Mucosa of rectum (tissue), 2 donors: ENCODE data around the gene KCNQ1OT1.

Source experiments
- H3K27ac ChIP-seq, 2 donors: one replicate each; pipeline ENCODE4 v1.7.0; 2013; ENCODE audit warnings: inconsistent platforms in 2 of 2, low read depth in 2 of 2, low read length in 2 of 2
- H3K27me3 ChIP-seq, 2 donors: one replicate each; pipeline ENCODE4 v1.7.0; 2013; ENCODE audit warnings: low read length in 2 of 2; ENCODE audit not compliant: control insufficient read depth in 2 of 2, insufficient read depth in 2 of 2
- H3K36me3 ChIP-seq, 2 donors: one replicate each; pipeline ENCODE4 v1.7.0; 2013; ENCODE audit warnings: low read length in 2 of 2; ENCODE audit not compliant: control insufficient read depth in 2 of 2, insufficient read depth in 2 of 2
- H3K4me1 ChIP-seq, 2 donors: one replicate each; pipeline ENCODE4 v1.7.0; 2013; ENCODE audit warnings: low read length in 2 of 2, mild to moderate bottlenecking in 1 of 2; ENCODE audit not compliant: control insufficient read depth in 2 of 2, insufficient read depth in 2 of 2
- H3K4me3 ChIP-seq, 2 donors: one replicate each; pipeline ENCODE4 v1.7.0; 2013; ENCODE audit warnings: low read length in 2 of 2
- H3K9ac ChIP-seq, 2 donors: one replicate each; pipeline ENCODE4 v1.7.0; 2013; ENCODE audit warnings: low read length in 2 of 2, low read depth in 1 of 2, mild to moderate bottlenecking in 1 of 2
- H3K9me3 ChIP-seq, 2 donors: one replicate each; pipeline ENCODE4 v1.7.0; 2013; ENCODE audit warnings: low read length in 2 of 2; ENCODE audit not compliant: control insufficient read depth in 2 of 2
- donor health status: healthy.
- donor health status: Normal muscosa, but diverticular disease.

KCNQ1OT1 gene

GRCh38 chr11:2718817-2719438, 19.1 kb upstream of the KCNQ1OT1 start:
- Histone ChIP-seq H3K27ac (no peak overlapping the region), H3K9me3 (no peaks in the 10 kb centered on the region), H3K27me3 (no peaks in the 10 kb centered on the region), H3K4me3 (no peak overlapping the region), H3K9ac (no peak overlapping the region), H3K4me1 (no peaks in the 10 kb centered on the region), H3K36me3 (no peaks in the 10 kb centered on the region)

- Histone ChIP-seq H3K36me3 (no peaks in the 10 kb centered on the region), H3K27ac (no peak overlapping the region), H3K4me3 (no peak overlapping the region), H3K9ac (no peak overlapping the region), H3K4me1 (no peaks in the 10 kb centered on the region), H3K9me3 (no peaks in the 10 kb centered on the region), H3K27me3 (no peaks in the 10 kb centered on the region)
These were observed 17.9 kb upstream of the KCNQ1OT1 start for GRCh38 chr11:2717561-2718325.

GRCh38 chr11:2716376-2717095, 16.7 kb upstream of the KCNQ1OT1 start:
- H3K9ac ChIP-seq: no peak overlapping the region
- no peaks in the 10 kb centered on the region for H3K4me1 ChIP-seq
- no peaks in the 10 kb centered on the region for H3K27me3 ChIP-seq
- H3K36me3 ChIP-seq: no peaks in the 10 kb centered on the region
- no peaks in the 10 kb centered on the region for H3K9me3 ChIP-seq
- no peak overlapping the region for H3K4me3 ChIP-seq
- H3K27ac ChIP-seq: no peak overlapping the region

DNA sequence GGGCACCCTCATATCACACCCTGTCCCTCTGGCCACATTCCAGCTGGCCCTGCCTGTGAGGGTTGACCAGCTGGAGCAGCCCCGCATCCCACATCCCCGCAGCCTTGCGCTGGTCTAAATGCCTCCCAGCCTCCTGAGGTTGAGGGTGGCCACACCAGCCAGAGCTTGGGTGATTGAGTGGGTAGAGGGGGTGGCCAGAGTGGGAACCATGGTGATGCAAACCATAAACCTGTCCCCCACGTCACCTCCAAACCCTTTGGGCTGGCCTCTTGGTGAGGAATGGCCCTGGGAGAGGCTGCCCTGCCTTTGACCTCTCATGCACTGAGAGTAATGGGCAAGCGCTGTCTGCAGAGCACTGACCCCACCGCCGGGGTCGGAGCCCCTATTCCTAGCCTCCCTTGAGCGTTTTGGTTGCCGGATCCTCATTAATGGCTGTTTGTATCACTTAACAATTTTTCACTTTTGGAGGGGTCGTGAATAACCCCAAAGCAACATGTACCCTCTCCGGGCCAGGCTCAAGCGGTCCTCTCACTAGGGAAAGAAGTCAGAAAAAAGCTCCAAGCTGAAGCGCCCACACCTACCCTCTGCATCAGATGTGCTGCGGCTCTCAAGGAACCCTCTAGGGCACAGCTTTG, 16.0 kb upstream of the KCNQ1OT1 start:
- no peak overlapping the region for H3K27ac ChIP-seq
- H3K36me3 ChIP-seq: no peaks in the 10 kb centered on the region
- H3K4me1 ChIP-seq: no peaks in the 10 kb centered on the region
- no peak overlapping the region for H3K9ac ChIP-seq
- no peaks in the 10 kb centered on the region for H3K27me3 ChIP-seq
- H3K9me3 ChIP-seq: no peaks in the 10 kb centered on the region
- no peak overlapping the region for H3K4me3 ChIP-seq

DNA sequence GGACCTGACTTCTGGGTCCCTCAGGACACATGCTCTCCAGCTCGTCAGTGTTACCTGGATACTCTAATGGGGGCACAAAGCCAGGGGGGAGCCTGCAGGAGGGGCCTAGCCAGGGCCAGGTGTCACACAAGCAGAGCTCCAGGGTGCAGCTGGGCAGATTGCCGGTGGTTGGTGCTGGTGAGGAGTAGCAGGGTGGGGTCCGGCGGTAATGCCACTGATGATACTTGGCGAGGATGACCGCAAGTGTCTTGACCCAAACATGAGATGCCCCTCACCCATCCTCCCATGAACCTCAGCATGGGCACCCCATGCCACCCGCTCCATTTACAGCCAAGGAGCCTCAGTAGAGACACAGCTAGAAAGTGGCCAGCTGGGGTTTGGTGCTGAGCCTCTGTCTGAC, 15.1 kb upstream of the KCNQ1OT1 start:
- Histone ChIP-seq H3K9ac (no peak overlapping the region), H3K27me3 (no peaks in the 10 kb centered on the region), H3K36me3 (no peaks in the 10 kb centered on the region), H3K9me3 (no peaks in the 10 kb centered on the region), H3K27ac (no peak overlapping the region), H3K4me1 (no peaks in the 10 kb centered on the region), H3K4me3 (no peak overlapping the region)

GRCh38 chr11:2714463-2714800, 14.6 kb upstream of the KCNQ1OT1 start:
- Histone ChIP-seq H3K9ac (no peak overlapping the region), H3K9me3 (no peaks in the 10 kb centered on the region), H3K27me3 (no peaks in the 10 kb centered on the region), H3K4me3 (no peak overlapping the region), H3K27ac (no peak overlapping the region), H3K36me3 (no peaks in the 10 kb centered on the region), H3K4me1 (no peaks in the 10 kb centered on the region)

DNA sequence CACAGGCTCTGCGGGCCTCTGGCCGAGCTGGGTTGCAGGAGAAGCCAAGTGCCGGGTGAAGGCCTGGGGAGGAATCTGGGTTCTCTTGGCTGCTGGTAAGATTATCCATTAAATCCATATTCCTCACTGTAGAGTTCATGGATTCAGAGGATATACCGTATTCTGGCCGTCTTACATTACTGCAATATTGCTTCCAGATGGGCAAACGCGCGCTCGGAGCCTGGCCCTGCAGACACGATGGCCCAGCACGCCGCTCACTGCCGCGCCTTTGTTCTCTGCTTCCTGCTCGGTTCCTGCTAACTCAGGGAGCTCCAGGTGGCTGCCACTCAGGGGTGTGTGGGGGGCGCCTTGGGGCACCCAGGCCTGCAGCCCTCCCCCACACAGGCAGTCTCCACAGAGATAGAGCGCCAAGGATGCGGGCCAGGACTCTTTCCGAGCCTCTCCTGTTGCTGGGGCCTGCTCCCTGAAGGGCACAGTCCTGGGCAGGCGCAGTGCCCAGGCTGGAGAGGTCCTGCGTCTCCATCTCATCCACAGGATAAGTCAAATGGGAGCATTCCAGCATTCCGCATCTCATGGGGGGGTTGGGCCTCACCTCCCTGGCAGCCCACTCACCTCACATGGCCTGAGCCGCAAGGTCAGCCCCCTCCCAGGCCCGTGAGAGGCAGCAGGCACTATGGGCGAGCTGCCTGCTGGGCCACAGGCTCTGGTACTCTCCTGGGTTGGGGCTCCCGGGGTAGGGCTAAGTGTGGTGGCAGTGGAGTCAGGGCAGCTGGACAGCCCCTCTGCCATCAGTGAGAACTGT, 14.1 kb upstream of the KCNQ1OT1 start:
- Histone ChIP-seq H3K36me3 (no peaks in the 10 kb centered on the region), H3K9ac (no peak overlapping the region), H3K27me3 (no peaks in the 10 kb centered on the region), H3K4me3 (no peak overlapping the region), H3K9me3 (no peaks in the 10 kb centered on the region), H3K4me1 (no peaks in the 10 kb centered on the region), H3K27ac (no peak overlapping the region)

GRCh38 chr11:2713094-2713493, 13.3 kb upstream of the KCNQ1OT1 start:
- no peaks in the 10 kb centered on the region for H3K9me3 ChIP-seq
- no peaks in the 10 kb centered on the region for H3K27me3 ChIP-seq
- H3K27ac ChIP-seq: no peak overlapping the region
- no peaks in the 10 kb centered on the region for H3K4me1 ChIP-seq
- no peak overlapping the region for H3K9ac ChIP-seq
- no peak overlapping the region for H3K4me3 ChIP-seq
- no peaks in the 10 kb centered on the region for H3K36me3 ChIP-seq

DNA sequence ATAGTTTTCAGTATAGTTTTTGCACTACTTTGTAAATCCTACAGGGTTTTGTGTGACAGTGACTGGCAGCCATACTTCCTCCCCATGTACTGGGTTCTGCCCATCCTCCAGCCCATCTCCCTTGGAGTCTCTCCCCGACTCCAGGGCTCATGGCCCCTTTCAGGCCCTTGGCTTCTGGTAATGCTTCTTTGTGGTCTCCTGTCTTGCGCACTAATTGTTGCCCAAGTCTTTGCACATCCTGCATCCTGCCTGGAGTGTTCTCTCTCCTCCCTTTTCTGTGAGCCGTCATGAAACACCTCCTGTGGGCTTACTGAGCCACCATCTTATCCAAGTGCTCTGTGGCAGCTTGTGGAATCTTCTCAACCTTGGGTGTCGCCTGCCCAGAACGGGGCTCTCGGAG, 11.4 kb upstream of the KCNQ1OT1 start:
- no peaks in the 10 kb centered on the region for H3K4me1 ChIP-seq
- no peak overlapping the region for H3K9ac ChIP-seq
- H3K36me3 ChIP-seq: no peaks in the 10 kb centered on the region
- no peak overlapping the region for H3K4me3 ChIP-seq
- no peaks in the 10 kb centered on the region for H3K27me3 ChIP-seq
- H3K9me3 ChIP-seq: no peaks in the 10 kb centered on the region
- H3K27ac ChIP-seq: no peak overlapping the region
